EL (cell line): ENCODE results near the gene PRR13.
A peak's percentile ranks its signal among the peaks of the same experiment; 100 is the strongest.
"Not testable (repeated sequence)": the region's sequence is repeated elsewhere in the genome, so short reads cannot be mapped to it uniquely, and the experiment has no call there.

Experiments used
- DNase-seq: peaks from one replicate; pipeline ENCODE4 v3.0.0-alpha.2; 2016

PRR13 gene

DNA sequence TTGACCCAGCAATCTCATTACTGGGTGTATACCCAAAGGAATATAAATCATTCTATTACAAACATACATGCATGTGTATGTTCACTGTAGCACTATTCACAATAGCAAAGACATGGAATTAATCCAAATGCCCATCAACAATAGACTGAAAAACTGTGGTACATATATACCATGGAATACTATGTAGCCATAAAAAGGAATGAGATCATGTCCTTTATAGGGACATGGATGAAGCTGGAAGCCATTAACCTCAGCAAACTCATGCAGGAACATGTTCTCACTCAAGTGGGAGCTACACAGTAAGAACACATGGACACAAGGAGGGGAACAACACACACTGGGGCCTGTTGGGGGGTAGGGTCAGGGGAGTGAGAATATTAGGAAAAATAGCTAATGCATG lies 2.0 kb upstream of the PRR13 start:
- not testable (repeated sequence) for DNase-seq

DNA sequence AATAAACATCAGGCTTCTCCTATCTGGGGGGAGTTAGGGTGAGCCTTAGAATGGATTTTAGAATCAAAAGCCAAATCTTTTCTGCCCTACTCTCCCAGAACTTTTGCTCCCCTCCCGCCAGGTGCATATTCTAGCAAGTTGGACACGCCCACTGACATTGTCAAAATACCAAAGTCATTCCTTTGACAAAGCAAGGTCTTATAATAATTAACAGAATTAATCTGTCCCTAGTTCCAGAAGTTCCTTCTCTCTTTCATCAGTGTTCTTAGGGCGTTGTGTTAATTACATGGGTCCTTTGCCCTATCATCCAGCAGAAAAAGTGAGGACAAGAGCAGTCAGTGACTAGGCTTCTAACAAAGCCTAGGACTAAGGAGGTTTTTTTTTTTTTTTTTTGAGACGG lies 2.4 kb downstream of the PRR13 start:
- no peak for DNase-seq

GRCh38 chr12:53444593-53445325 lies 3.2 kb downstream of the PRR13 start:
- not testable (repeated sequence) for DNase-seq

GRCh38 chr12:53450936-53451335 lies 9.4 kb downstream of the PRR13 start:
- DNase-seq, result no peak

DNA sequence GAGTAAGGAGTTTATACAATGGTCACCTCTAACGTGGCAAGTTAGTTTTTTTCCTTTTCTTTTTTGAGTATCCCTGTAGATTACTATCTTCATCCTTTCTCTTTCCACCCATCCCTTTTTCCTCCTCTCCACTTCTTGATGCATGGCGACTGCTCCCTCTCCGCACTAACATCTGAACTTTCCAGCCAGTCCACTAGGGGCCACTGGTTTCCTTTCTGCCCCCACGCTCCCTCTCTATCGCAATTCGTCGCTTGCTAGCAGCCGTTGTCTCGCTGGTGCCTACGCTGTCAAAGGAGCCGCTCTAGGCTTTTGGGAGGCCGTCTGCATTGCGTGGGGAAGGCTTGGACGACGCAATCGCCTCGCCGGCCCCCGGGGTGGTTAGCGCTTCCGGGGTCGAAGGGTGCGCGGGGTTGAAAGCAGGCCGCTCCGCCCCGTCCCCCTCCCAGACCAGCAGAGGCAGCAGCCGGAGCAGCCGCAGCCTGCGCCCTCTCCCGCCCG lies 10.2 kb downstream of the PRR13 start, which contains the start of gene PCBP2:
PCBP2 (plus strand) TSS at position 442 of the 498 bp plus-strand sequence. CDS start 2,699 bp downstream, outside the sequence.
- peak; percentile 99 for DNase-seq

- DNase-seq, result peak; percentile 81
These were observed 10.9 kb downstream of the PRR13 start for GRCh38 chr12:53452159-53453077.

- DNase-seq, result no peak
These were observed 12.6 kb downstream of the PRR13 start for GRCh38 chr12:53453953-53454640.

- no peak for DNase-seq
These were observed 13.2 kb downstream of the PRR13 start for GRCh38 chr12:53454707-53455106.

DNA sequence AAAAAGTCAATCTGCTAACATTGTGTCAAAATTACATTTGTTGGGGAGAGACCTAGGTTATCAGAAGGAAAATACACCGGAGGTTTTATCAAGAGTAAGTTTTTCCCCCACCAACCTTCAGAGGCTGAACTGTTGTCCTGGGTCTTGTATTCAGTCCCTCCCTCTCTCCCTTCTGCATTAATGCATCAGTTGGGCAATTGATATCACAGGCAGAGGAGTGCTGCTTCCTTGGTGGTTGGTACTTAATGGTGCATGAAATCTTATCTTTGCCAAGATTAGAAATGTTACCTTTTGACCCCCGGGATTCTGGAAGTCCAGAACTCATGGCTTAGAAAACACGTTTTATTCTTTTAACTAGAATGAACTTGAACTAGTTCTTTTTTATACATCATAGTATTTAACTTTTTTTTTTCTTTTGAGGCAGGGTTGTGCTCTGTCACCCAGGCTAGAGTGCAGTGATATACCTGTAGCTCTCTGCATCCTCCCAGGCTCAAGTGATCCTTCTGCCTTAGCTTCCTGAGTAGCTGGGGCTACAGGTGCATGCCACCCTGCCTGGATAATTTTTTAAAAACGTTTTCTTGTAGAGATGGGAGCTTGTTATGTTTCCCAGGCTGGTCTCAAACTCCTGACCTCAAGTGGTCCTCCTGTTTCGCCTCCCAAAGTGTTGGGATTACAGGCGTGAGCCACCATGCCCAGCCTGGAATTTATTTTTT lies 15.3 kb downstream of the PRR13 start:
- no peak for DNase-seq

GRCh38 chr12:53459097-53459496 lies 17.6 kb downstream of the PRR13 start:
- no peak for DNase-seq

GRCh38 chr12:53461059-53461458 lies 19.5 kb downstream of the PRR13 start:
- no peak for DNase-seq

DNA sequence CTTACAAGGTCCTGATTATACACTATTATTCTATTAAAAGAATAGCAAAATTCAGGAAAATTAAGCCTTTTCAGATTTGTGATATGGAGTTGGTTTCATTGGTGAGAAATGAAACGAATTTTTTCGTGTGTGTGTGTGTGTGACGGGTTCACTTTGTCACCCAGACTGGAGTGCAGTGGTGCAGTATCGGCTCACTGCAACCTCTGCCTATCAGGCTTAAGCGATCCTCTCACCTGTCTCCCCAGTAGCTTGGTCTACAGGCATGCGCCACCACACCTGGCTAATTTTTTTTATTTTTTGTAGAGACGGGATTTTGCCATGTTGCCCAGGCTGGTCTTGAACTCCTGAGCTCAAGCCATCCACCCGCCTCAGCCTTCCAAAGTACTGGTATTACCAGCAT lies 20.1 kb downstream of the PRR13 start:
- DNase-seq, result no peak

DNA sequence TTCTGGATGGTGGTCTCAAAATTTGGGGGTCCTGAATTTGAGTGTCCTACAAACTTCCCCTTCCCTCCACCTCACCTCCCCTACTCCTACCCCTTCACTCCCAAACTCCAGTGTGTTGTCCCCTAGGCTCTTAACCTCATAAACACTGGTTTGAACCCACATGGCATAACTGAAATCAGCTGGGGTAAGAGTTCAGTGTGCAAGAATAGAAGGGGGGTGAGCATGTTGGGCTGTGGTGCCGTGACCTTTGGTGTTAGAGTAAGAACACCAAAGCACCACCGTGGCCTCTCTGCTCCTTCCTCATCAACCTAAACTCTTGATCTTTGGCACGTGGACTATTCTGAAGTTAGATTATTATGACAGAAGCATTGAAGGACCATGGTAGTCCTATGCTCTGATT lies 21.4 kb downstream of the PRR13 start:
- DNase-seq, result no peak

- no peak for DNase-seq
These were observed 22.4 kb downstream of the PRR13 start for GRCh38 chr12:53463802-53464560.

DNA sequence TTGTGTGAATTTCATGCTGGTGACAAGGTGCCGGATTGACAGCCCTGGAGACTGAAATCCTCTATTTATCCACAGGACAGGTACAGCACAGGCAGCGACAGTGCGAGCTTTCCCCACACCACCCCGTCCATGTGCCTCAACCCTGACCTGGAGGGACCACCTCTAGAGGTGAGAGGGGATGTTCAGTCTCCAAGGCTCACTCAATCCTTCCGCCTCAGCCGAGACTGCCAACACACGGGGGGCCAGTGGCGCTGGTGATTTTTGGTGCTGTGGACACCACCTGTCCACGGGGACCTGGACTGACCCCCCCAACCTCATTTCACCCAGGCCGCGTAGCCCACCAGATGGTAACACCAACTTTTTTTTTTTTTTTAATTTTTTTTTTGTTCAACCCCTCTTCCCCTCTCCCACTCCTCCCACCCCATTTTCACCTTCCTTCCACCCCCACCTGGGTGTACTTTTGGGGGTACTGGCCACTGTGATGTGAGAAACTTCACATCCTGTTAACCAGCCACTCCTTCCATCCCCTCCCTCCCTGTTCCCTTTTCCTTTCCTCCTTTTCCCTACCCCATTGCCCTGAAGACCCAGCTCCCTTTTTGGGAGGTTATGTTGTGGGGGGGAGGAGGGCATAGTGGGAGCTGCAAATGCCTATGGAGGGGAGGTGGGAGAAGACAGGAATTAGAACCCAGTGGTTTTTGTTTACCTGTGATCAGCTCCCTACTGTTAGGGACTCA lies 23.3 kb downstream of the PRR13 start:
- DNase-seq, result no peak

- DNase-seq, result no peak
These were observed 24.1 kb downstream of the PRR13 start for GRCh38 chr12:53465679-53466078.

DNA sequence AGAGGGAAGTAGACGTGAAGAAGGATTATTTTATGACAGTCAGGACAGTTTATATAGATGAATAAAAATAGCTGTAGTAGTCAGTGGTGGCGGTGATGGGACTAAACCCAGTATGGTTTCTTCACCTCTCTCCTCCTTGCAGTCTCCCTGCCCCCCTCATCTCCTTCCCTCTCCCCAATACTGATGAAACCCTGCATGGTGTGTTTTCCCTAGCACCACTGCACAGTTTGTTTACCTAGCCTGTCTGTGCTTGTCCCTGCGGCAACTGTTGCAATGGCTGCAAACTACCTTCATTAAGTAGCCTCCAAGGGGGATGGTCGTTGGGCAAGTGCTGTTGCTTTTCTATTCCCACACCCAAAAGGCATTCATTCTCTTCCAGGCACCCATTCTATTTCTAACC lies 25.1 kb downstream of the PRR13 start:
- no peak for DNase-seq

GRCh38 chr12:53467082-53467481 lies 25.5 kb downstream of the PRR13 start:
- DNase-seq, result no peak

DNA sequence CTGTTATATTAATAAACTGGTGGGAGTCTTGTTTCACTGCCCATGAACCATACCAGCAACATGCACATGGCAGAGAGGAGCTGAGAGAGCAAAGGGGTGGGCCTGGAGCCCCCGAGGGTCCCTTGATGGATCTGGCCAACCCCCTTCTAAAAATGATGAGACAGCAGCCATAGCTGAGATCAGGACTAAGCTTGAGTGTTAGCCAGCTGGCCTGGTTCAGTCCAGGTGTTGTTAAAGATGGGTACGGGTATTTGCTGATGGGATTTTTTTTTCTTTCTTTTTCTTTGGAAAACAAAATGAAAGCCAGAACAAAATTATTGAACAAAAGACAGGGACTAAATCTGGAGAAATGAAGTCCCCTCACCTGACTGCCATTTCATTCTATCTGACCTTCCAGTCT lies 26.3 kb downstream of the PRR13 start:
- DNase-seq, result no peak

GRCh38 chr12:53468282-53468681 lies 26.7 kb downstream of the PRR13 start:
- DNase-seq, result no peak

- DNase-seq, result no peak
These were observed 30.6 kb downstream of the PRR13 start for GRCh38 chr12:53472056-53472582.
